ENCODE measurements around the gene ZNG1C.
"Not testable (repeated sequence)": the region's sequence is repeated elsewhere in the genome, so short reads cannot be mapped to it uniquely, and the experiment has no call there.

Gene ZNG1C

GRCh38 chr9:68241683-68242082 is at the start of gene ZNG1C:
TSS of gene ZNG1C (plus strand) at chr9:68241983. CDS start at chr9:68242032, 49 bp downstream.
- in situ Hi-C loops (cut with MboI; ENCODE audit: low pct_unique_long_range_greater_than_20kb, low sequenced_read_pairs); DNase-seq: not testable (repeated sequence)

- in situ Hi-C loops (cut with MboI; ENCODE audit: low pct_unique_long_range_greater_than_20kb, low sequenced_read_pairs): not testable (repeated sequence)
Measured at GRCh38 chr9:68242437-68242836, 654 bp downstream of the ZNG1C start.

GRCh38 chr9:68281041-68281440 is 39.3 kb downstream of the ZNG1C start:
- in situ Hi-C loops (cut with MboI; ENCODE audit: low pct_unique_long_range_greater_than_20kb, low sequenced_read_pairs); DNase-seq: not testable (repeated sequence)

More at GRCh38 chr9:68242437-68242836, 654 bp downstream of the ZNG1C start:
- not testable (repeated sequence) for DNase-seq

- DNase-seq; in situ Hi-C loops (cut with MboI; ENCODE audit: low pct_unique_long_range_greater_than_20kb, low sequenced_read_pairs): not testable (repeated sequence)
Measured at GRCh38 chr9:68302567-68302966, 60.8 kb downstream of the ZNG1C start, which contains the start of gene FOXD4L3. TSS of gene FOXD4L3 (plus strand) at chr9:68302867. CDS start at chr9:68302952, 85 bp downstream.

GRCh38 chr9:68303771-68304170 is 62.0 kb downstream of the ZNG1C start:
- DNase-seq; in situ Hi-C loops (cut with MboI; ENCODE audit: low pct_unique_long_range_greater_than_20kb, low sequenced_read_pairs): not testable (repeated sequence)

- DNase-seq; in situ Hi-C loops (cut with MboI; ENCODE audit: low pct_unique_long_range_greater_than_20kb, low sequenced_read_pairs): not testable (repeated sequence)
Measured at GRCh38 chr9:68304212-68304611, 62.4 kb downstream of the ZNG1C start.

- DNase-seq; in situ Hi-C loops (cut with MboI; ENCODE audit: low pct_unique_long_range_greater_than_20kb, low sequenced_read_pairs): not testable (repeated sequence)
Measured at GRCh38 chr9:68304777-68305176, 63.0 kb downstream of the ZNG1C start.

GRCh38 chr9:68305680-68306285 is 64.0 kb downstream of the ZNG1C start:
- DNase-seq; in situ Hi-C loops (cut with MboI; ENCODE audit: low pct_unique_long_range_greater_than_20kb, low sequenced_read_pairs): not testable (repeated sequence)

- DNase-seq; in situ Hi-C loops (cut with MboI; ENCODE audit: low pct_unique_long_range_greater_than_20kb, low sequenced_read_pairs): not testable (repeated sequence)
Measured at GRCh38 chr9:68306391-68306964, 64.7 kb downstream of the ZNG1C start.

- DNase-seq; in situ Hi-C loops (cut with MboI; ENCODE audit: low pct_unique_long_range_greater_than_20kb, low sequenced_read_pairs): not testable (repeated sequence)
Measured at GRCh38 chr9:68307127-68307526, 65.3 kb downstream of the ZNG1C start.

- DNase-seq; in situ Hi-C loops (cut with MboI; ENCODE audit: low pct_unique_long_range_greater_than_20kb, low sequenced_read_pairs): not testable (repeated sequence)
Measured at GRCh38 chr9:68307654-68308053, 65.9 kb downstream of the ZNG1C start.

GRCh38 chr9:68311208-68311607 is 69.4 kb downstream of the ZNG1C start:
- DNase-seq; in situ Hi-C loops (cut with MboI; ENCODE audit: low pct_unique_long_range_greater_than_20kb, low sequenced_read_pairs): not testable (repeated sequence)

- in situ Hi-C loops (cut with MboI; ENCODE audit: low pct_unique_long_range_greater_than_20kb, low sequenced_read_pairs); DNase-seq: not testable (repeated sequence)
Measured at GRCh38 chr9:68318209-68318608, 76.4 kb downstream of the ZNG1C start.

- DNase-seq; in situ Hi-C loops (cut with MboI; ENCODE audit: low pct_unique_long_range_greater_than_20kb, low sequenced_read_pairs): not testable (repeated sequence)
Measured at GRCh38 chr9:68323749-68324148, 82.0 kb downstream of the ZNG1C start.

GRCh38 chr9:68324518-68324917 is 82.7 kb downstream of the ZNG1C start:
- DNase-seq; in situ Hi-C loops (cut with MboI; ENCODE audit: low pct_unique_long_range_greater_than_20kb, low sequenced_read_pairs): not testable (repeated sequence)

- DNase-seq; in situ Hi-C loops (cut with MboI; ENCODE audit: low pct_unique_long_range_greater_than_20kb, low sequenced_read_pairs): not testable (repeated sequence)
Measured at GRCh38 chr9:68329106-68329505, 87.3 kb downstream of the ZNG1C start.

- in situ Hi-C loops (cut with MboI; ENCODE audit: low pct_unique_long_range_greater_than_20kb, low sequenced_read_pairs); DNase-seq: not testable (repeated sequence)
Measured at GRCh38 chr9:68330531-68331173, 88.9 kb downstream of the ZNG1C start.

GRCh38 chr9:68332122-68332521 is 90.3 kb downstream of the ZNG1C start:
- in situ Hi-C loops (cut with MboI; ENCODE audit: low pct_unique_long_range_greater_than_20kb, low sequenced_read_pairs); DNase-seq: not testable (repeated sequence)

GRCh38 chr9:68335935-68336334 is 94.2 kb downstream of the ZNG1C start:
- DNase-seq; in situ Hi-C loops (cut with MboI; ENCODE audit: low pct_unique_long_range_greater_than_20kb, low sequenced_read_pairs): not testable (repeated sequence)
